SK-N-MC (cell line): ENCODE results near the gene C2CD5.

Experiments
- EZH2 ChIP-seq: fragments of 200-600 bp; sonication (generic); IDR thresholded peaks from one replicate; pipeline ENCODE4 v1.6.1; 2017; ENCODE audit warnings: antibody characterized with exemption
- FOXP2 ChIP-seq: optimal IDR thresholded peaks from 2 replicates; pipeline ENCODE3; 2011; ENCODE audit warnings: mild to moderate bottlenecking, moderate library complexity; ENCODE audit not compliant: insufficient read depth; ENCODE audit errors: extremely low read length, control extremely low read depth
- POLR2AphosphoS5 ChIP-seq: IDR thresholded peaks from 2 replicates; pipeline ENCODE4 v1.6.1; 2012; ENCODE audit warnings: mild to moderate bottlenecking, low read depth, low read length, borderline replicate concordance

DNA sequence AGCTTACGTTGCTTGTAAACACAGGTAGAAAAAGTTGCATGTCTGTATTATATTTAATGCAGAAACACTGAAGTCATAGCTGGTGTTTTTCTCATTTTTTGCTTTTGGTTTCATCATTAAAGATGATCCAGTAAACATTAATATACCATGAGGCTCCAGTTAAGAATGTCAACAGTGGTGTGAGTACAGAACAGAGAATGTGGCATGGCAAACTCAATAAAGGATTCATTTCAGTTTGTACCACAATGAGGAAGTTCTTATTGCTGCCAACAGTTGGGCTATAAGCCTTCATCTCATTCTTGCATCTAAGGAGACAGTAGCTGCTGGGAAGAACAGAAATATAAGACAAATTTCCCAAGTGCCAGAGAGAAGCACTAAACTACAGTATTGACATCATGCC lies 137.7 kb downstream of the C2CD5 start:
- TF ChIP-seq POLR2AphosphoS5 (no peak), EZH2 (no peak), FOXP2 (no peak)
